ENCODE results near the gene ATP7B.

DNA sequence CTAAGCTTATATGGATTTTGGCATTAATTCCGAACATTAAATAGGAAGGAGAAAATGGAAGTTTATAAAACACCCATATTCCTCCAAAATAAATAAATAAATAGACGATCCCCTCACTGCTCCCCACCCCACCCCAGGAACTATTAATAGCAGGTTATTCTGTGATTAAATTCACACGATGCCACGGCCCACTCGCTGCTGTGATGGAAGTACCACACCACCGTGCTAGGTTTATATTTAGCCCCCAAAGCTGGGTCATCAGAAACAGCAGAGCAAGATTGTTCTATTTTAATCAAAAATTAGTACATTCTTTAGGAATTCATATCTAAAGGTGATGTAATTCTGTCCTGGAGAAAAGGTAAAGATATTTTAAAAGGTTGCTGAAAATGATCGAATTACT is 84.1 kb downstream of the ATP7B start:
- TF ChIP-seq POLR2AphosphoS5 (IDR thresholded peaks at IDR 0.05; ENCODE audit: low read depth, low read length) (no peak), POU2F2 (IDR thresholded peaks at IDR 0.05; ENCODE audit: low read depth, low read length) (no peak), TAF1 (IDR thresholded peaks at IDR 0.05; ENCODE audit: low read depth, low read length) (no peak), POLR2A (IDR thresholded peaks at IDR 0.05; ENCODE audit: low read depth, low read length) (no peak), PAX5 (IDR thresholded peaks at IDR 0.05; ENCODE audit: insufficient read depth, low read length, severe bottlenecking) (no peak), SPI1 (IDR thresholded peaks at IDR 0.05; ENCODE audit: low read depth, low read length) (no peak)
